HUES48 (cell line): ENCODE data around the gene PTPN3.
"Not testable (repeated sequence)": the region's sequence is repeated elsewhere in the genome, so short reads cannot be mapped to it uniquely, and the experiment has no call there.

Experiments used
- H3K27ac ChIP-seq: one replicate; pipeline ENCODE4 v1.7.0; 2013; ENCODE audit warnings: low read depth, low read length, inconsistent platforms
- H3K27me3 ChIP-seq: 2 replicates; pipeline ENCODE4 v1.6.1; 2013; ENCODE audit warnings: mild to moderate bottlenecking, low read length; ENCODE audit not compliant: control insufficient read depth, insufficient read depth
- H3K36me3 ChIP-seq: 2 replicates; pipeline ENCODE4 v1.6.1; 2013; ENCODE audit warnings: low read length; ENCODE audit not compliant: control insufficient read depth, insufficient read depth
- H3K4me1 ChIP-seq: 2 replicates; pipeline ENCODE4 v1.6.1; 2013; ENCODE audit warnings: mild to moderate bottlenecking, low read length; ENCODE audit not compliant: control insufficient read depth, insufficient read depth
- H3K4me3 ChIP-seq: 2 replicates; pipeline ENCODE4 v1.5.1; 2013; ENCODE audit warnings: mild to moderate bottlenecking, low read depth, low read length
- H3K9ac ChIP-seq: 2 replicates; pipeline ENCODE4 v1.6.1; 2013; ENCODE audit warnings: mild to moderate bottlenecking, low read depth, low read length, moderate library complexity
- H3K9me3 ChIP-seq: 2 replicates; pipeline ENCODE4 v1.6.1; 2013; ENCODE audit warnings: low read length; ENCODE audit not compliant: control insufficient read depth, insufficient read depth

PTPN3 gene

GRCh38 chr9:109520475-109521132 is 22.5 kb upstream of the PTPN3 start:
- no peak overlapping the region for H3K9ac ChIP-seq
- no peak overlapping the region for H3K27ac ChIP-seq
- no peaks in the 10 kb centered on the region for H3K4me1 ChIP-seq
- no peak overlapping the region for H3K4me3 ChIP-seq
- H3K9me3 ChIP-seq: no peaks in the 10 kb centered on the region
- no peaks in the 10 kb centered on the region for H3K27me3 ChIP-seq
- H3K36me3 ChIP-seq: no peaks in the 10 kb centered on the region

GRCh38 chr9:109519366-109519765 is 21.3 kb upstream of the PTPN3 start:
- Histone ChIP-seq H3K9me3 (no peaks in the 10 kb centered on the region), H3K27ac (no peak overlapping the region), H3K36me3 (no peaks in the 10 kb centered on the region), H3K4me3 (no peak overlapping the region), H3K4me1 (no peaks in the 10 kb centered on the region), H3K9ac (no peak overlapping the region), H3K27me3 (no peaks in the 10 kb centered on the region)

- H3K27ac ChIP-seq: no peak overlapping the region
- no peak overlapping the region for H3K9ac ChIP-seq
- H3K36me3 ChIP-seq: no peaks in the 10 kb centered on the region
- no peaks in the 10 kb centered on the region for H3K9me3 ChIP-seq
- no peaks in the 10 kb centered on the region for H3K27me3 ChIP-seq
- H3K4me1 ChIP-seq: no peaks in the 10 kb centered on the region
- H3K4me3 ChIP-seq: no peak overlapping the region
Measured at GRCh38 chr9:109518621-109519335, 20.7 kb upstream of the PTPN3 start.

GRCh38 chr9:109517901-109518377 is 19.8 kb upstream of the PTPN3 start:
- Histone ChIP-seq H3K36me3 (no peaks in the 10 kb centered on the region), H3K9me3 (no peaks in the 10 kb centered on the region), H3K27me3 (no peaks in the 10 kb centered on the region)

GRCh38 chr9:109513871-109514270 is 15.8 kb upstream of the PTPN3 start:
- H3K9me3 ChIP-seq: no peaks in the 10 kb centered on the region
- no peak overlapping the region for H3K4me3 ChIP-seq
- no peaks in the 10 kb centered on the region for H3K27me3 ChIP-seq
- no peaks in the 10 kb centered on the region for H3K4me1 ChIP-seq
- no peaks in the 10 kb centered on the region for H3K36me3 ChIP-seq
- H3K27ac ChIP-seq: no peak overlapping the region
- no peak overlapping the region for H3K9ac ChIP-seq

More at GRCh38 chr9:109517901-109518377, 19.8 kb upstream of the PTPN3 start:
- Histone ChIP-seq H3K4me3 (no peak overlapping the region), H3K9ac (no peak overlapping the region), H3K4me1 (no peaks in the 10 kb centered on the region), H3K27ac (no peak overlapping the region)

- H3K27me3 ChIP-seq: no peaks in the 10 kb centered on the region
- no peak overlapping the region for H3K27ac ChIP-seq
- no peak overlapping the region for H3K4me3 ChIP-seq
- no peak overlapping the region for H3K9ac ChIP-seq
- H3K36me3 ChIP-seq: no peaks in the 10 kb centered on the region
- no peaks in the 10 kb centered on the region for H3K4me1 ChIP-seq
- H3K9me3 ChIP-seq: no peaks in the 10 kb centered on the region
Measured at GRCh38 chr9:109512170-109512756, 14.2 kb upstream of the PTPN3 start.

GRCh38 chr9:109510506-109510905 is 12.4 kb upstream of the PTPN3 start:
- H3K4me3 ChIP-seq: no peak overlapping the region
- H3K36me3 ChIP-seq: no peaks in the 10 kb centered on the region
- no peak overlapping the region for H3K9ac ChIP-seq
- no peaks in the 10 kb centered on the region for H3K27me3 ChIP-seq
- H3K4me1 ChIP-seq: no peaks in the 10 kb centered on the region
- no peak overlapping the region for H3K27ac ChIP-seq
- no peaks in the 10 kb centered on the region for H3K9me3 ChIP-seq

GRCh38 chr9:109510042-109510441 is 11.9 kb upstream of the PTPN3 start:
- H3K9me3 ChIP-seq, H3K36me3 ChIP-seq, H3K4me1 ChIP-seq, H3K27me3 ChIP-seq, H3K9ac ChIP-seq, H3K4me3 ChIP-seq, H3K27ac ChIP-seq: not testable (repeated sequence)

- H3K9ac ChIP-seq: no peak overlapping the region
- H3K27me3 ChIP-seq: no peaks in the 10 kb centered on the region
- H3K9me3 ChIP-seq: no peaks in the 10 kb centered on the region
- H3K27ac ChIP-seq: no peak overlapping the region
- H3K4me1 ChIP-seq: no peaks in the 10 kb centered on the region
- no peaks in the 10 kb centered on the region for H3K36me3 ChIP-seq
- H3K4me3 ChIP-seq: no peak overlapping the region
Measured at GRCh38 chr9:109509611-109510010, 11.5 kb upstream of the PTPN3 start.

DNA sequence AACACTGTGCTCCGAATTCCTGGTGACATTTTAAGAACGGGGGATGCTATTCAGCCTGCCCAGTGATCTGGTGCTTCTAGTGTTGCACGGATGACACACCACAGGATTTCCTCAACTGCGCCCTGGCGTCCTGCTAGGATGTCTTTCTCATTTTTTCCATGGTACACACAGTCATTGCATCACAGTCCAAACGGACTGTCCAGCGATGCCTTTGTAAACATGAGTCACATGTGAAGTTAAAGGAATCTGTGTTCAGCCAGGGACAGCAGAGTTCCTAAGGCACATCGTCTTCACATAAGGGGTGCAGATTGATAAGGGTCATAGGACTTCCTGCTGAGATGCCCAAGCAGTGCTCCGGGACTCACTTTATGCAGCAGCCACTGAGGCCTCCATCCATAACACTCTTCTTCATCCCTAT is 9.3 kb upstream of the PTPN3 start:
- no peak overlapping the region for H3K9ac ChIP-seq
- H3K4me1 ChIP-seq: no peaks in the 10 kb centered on the region
- H3K9me3 ChIP-seq: no peaks in the 10 kb centered on the region
- H3K27ac ChIP-seq: no peak overlapping the region
- peaks cover 8% of the 10 kb centered on the region for H3K27me3 ChIP-seq
- H3K4me3 ChIP-seq: no peak overlapping the region
- H3K36me3 ChIP-seq: no peaks in the 10 kb centered on the region

DNA sequence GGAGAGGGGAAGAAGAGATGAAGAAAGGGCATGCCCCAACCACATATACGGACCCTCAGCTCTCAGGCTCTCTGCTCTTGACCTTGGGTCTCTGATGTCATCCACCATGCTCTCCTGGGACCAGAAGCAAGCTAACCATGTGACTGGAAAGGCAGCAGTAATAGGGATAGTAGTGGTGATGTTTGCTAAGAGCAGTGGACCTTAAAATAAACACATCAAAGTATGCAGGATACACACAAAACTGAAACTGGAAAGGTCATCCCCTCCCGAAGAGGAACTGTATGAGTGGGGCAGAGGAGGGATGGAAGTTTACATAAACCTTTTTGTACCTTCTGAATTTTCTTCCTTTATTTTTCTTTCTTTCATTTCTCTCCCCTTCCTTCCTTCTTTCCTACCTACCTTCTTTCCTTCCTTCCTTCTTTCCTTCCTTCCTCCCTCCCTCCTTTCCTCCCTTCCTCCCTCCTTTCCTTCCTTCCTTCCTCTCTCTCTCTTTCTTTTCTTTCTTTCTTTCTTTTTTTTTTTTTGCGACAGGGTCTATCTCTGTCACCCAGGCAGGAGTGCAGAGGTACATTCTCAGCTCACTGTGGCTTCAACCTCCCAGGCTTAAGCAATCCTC is 8.1 kb upstream of the PTPN3 start:
- H3K27ac ChIP-seq: no peak overlapping the region
- peaks cover 20% of the 10 kb centered on the region for H3K27me3 ChIP-seq

More for the DNA sequence above, 8.1 kb upstream of the PTPN3 start:
- no peak overlapping the region for H3K9ac ChIP-seq
- H3K9me3 ChIP-seq: no peaks in the 10 kb centered on the region
- H3K4me1 ChIP-seq: no peaks in the 10 kb centered on the region
- H3K4me3 ChIP-seq: no peak overlapping the region
- H3K36me3 ChIP-seq: no peaks in the 10 kb centered on the region
